ENCODE data around the gene IGF1. TPM values are rescaled to one million over a fixed set of nuclear protein-coding genes. Genes with fewer than 3 reads are reported as not detected.

IGF1 gene
- total and polyA plus RNA-seq, 12 donors, result 1.7 to 28.4 (median 16.5) TPM

GRCh38 chr12:102437511-102437910 is 42.9 kb downstream of the IGF1 start:
- Histone ChIP-seq H3K4me1 (replicated peaks in 1 of 2) (no peaks in the 10 kb centered on the region), H3K4me3 (no peak overlapping the region), H3K36me3 (replicated peaks in 1 of 2) (no peaks in the 10 kb centered on the region), H3K9me3 (replicated peaks in 1 of 3) (no peaks in the 10 kb centered on the region), H3K27me3 (no peaks in the 10 kb centered on the region), H3K27ac (no peak overlapping the region)
- intact Hi-C loops (cut with DNase I), result no loop called here
- WGBS, 4 donors, result 69 to 75% (median 73%) methylated on average over 3 of the region's 3 CpGs
- DNase-seq, result no peak
- TF ChIP-seq CTCF (IDR thresholded peaks at IDR 0.05) (no peak), POLR2A (IDR thresholded peaks at IDR 0.05) (no peak)

DNA sequence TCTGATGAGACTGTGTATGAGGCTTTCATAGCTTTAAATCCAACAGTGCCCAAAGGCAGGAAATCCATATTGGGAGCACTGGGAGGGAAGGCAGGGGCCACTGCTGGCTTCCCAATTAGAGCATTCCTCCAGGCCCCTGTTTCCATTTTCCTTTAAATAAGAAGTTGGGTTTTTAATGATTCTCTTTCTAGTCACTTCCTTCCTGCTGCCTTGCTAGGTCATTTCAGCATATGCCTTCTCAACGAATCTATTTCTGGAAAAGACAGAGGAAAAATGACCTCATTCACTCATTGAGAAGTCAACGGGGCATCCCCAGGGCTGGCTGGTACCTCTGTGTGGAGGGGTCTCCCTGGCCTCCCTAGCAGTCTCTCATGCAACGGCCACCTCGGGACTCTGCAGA is 43.5 kb downstream of the IGF1 start:
- H3K36me3 ChIP-seq (replicated peaks in 1 of 2), result no peaks in the 10 kb centered on the region
- H3K27me3 ChIP-seq, result no peaks in the 10 kb centered on the region
- TF ChIP-seq POLR2A (IDR thresholded peaks at IDR 0.05), result no peak
- TF ChIP-seq CTCF (IDR thresholded peaks at IDR 0.05), result no peak
- no peak for DNase-seq
- intact Hi-C loops (cut with DNase I), result no loop called here
- H3K4me1 ChIP-seq (replicated peaks in 1 of 2), result no peaks in the 10 kb centered on the region
- H3K27ac ChIP-seq, result no peak overlapping the region
- H3K9me3 ChIP-seq (replicated peaks in 1 of 3), result no peaks in the 10 kb centered on the region
- H3K4me3 ChIP-seq, result no peak overlapping the region
- 48 to 53% (median 49%) methylated on average over 4 of the region's 4 CpGs for WGBS, 4 donors

DNA sequence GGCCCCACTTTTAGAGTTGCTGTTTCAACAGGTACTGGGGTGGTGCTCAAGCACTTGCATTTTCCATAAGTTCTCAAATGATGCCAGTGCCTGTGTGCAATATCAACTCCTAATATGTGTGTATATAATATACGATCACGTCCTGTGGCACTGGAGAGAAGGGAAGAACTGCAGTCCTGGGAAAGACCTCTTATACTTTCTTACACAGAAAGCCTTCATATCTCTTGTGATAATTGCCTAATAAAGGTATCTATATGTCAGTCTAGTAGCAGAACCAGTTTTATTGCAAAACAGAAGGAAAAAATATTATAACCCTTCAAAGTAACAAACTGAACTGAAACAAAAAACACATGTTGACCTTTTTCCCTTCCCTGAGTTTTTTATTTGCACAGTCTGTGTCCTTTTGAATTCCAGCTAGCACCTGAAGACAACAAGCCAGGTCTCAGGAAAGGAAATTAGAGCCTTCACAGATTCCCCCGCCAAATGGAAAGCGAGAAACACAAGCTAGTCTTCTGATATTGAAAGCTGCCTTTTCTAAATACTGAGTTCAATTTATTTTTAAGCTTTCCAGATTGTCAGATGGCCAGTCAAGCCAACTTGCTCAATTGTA is 44.4 kb downstream of the IGF1 start:
- no peak for TF ChIP-seq POLR2A (IDR thresholded peaks at IDR 0.05)
- TF ChIP-seq CTCF (IDR thresholded peaks at IDR 0.05), result no peak
- no peaks in the 10 kb centered on the region for H3K36me3 ChIP-seq (replicated peaks in 1 of 2)
- H3K27me3 ChIP-seq, result no peaks in the 10 kb centered on the region
- H3K27ac ChIP-seq, result no peak overlapping the region
- H3K4me3 ChIP-seq, result no peak overlapping the region
- intact Hi-C loops (cut with DNase I), result no loop called here
- 81 to 90% (median 86%) methylated on average over 4 of the region's 4 CpGs for WGBS, 4 donors
- no peaks in the 10 kb centered on the region for H3K9me3 ChIP-seq (replicated peaks in 1 of 3)
- no peaks in the 10 kb centered on the region for H3K4me1 ChIP-seq (replicated peaks in 1 of 2)
- DNase-seq, result no peak

DNA sequence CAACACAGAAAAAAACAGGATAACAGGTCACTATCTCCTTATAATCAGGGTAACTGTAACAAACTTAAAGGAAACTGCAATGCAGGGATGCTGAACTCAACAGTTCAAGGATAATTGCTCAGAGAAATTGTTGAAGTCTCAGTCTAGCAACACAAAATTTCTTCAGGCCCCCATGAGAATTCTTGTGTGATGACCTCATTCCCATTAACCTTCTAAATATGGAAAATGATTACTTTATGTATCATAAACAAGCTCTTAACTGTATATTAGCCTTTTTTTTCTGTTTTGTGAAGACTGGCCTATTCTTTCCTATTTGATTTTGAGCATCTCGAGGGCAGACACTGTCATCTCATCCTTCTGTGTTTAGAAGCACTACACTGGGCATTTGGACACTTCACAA is 47.1 kb downstream of the IGF1 start:
- intact Hi-C loops (cut with DNase I), result no loop called here
- H3K27me3 ChIP-seq, result no peaks in the 10 kb centered on the region
- TF ChIP-seq CTCF (IDR thresholded peaks at IDR 0.05), result no peak
- TF ChIP-seq POLR2A (IDR thresholded peaks at IDR 0.05), result no peak

More for the DNA sequence above, 47.1 kb downstream of the IGF1 start:
- Histone ChIP-seq H3K4me3 (no peak overlapping the region), H3K4me1 (replicated peaks in 1 of 2) (no peaks in the 10 kb centered on the region), H3K9me3 (replicated peaks in 1 of 3) (no peaks in the 10 kb centered on the region), H3K27ac (no peak overlapping the region), H3K36me3 (replicated peaks in 1 of 2) (no peaks in the 10 kb centered on the region)
- WGBS, 4 donors, result 77 to 88% (median 82%) methylated on average over 1 of the region's 1 CpG
- DNase-seq, result no peak

Data from adrenal gland (tissue), 12 donors.